ENCODE results near the gene ASIC4.

The ASIC4 gene

GRCh38 chr2:219514196-219514761, at the start of gene ASIC4:
Gene ASIC4, plus strand, starts transcription at chr2:219514482. Its CDS starts 243 bp downstream, at chr2:219514725.
- DNase-seq, result no peak
- in situ Hi-C loops (cut with HindIII; ENCODE audit: low pct_ligation_motif_present, low pct_unique_long_range_greater_than_20kb, low sequenced_read_pairs), result no loop called here

GRCh38 chr2:219465659-219466561, 48.4 kb upstream of the ASIC4 start:
- no peak for DNase-seq
- in situ Hi-C loops (cut with HindIII; ENCODE audit: low pct_ligation_motif_present, low pct_unique_long_range_greater_than_20kb, low sequenced_read_pairs), result no loop called here

GRCh38 chr2:219466816-219467735, 47.2 kb upstream of the ASIC4 start:
- in situ Hi-C loops (cut with HindIII; ENCODE audit: low pct_ligation_motif_present, low pct_unique_long_range_greater_than_20kb, low sequenced_read_pairs), result no loop called here
- no peak for DNase-seq

- DNase-seq, result no peak
- in situ Hi-C loops (cut with HindIII; ENCODE audit: low pct_ligation_motif_present, low pct_unique_long_range_greater_than_20kb, low sequenced_read_pairs), result no loop called here
Observed at GRCh38 chr2:219467736-219468075, 46.6 kb upstream of the ASIC4 start.

- in situ Hi-C loops (cut with HindIII; ENCODE audit: low pct_ligation_motif_present, low pct_unique_long_range_greater_than_20kb, low sequenced_read_pairs), result no loop called here
- DNase-seq, result no peak
Observed at GRCh38 chr2:219468410-219469185, 45.7 kb upstream of the ASIC4 start.

GRCh38 chr2:219469186-219469724, 45.0 kb upstream of the ASIC4 start:
- DNase-seq, result peak; percentile 76
- in situ Hi-C loops (cut with HindIII; ENCODE audit: low pct_ligation_motif_present, low pct_unique_long_range_greater_than_20kb, low sequenced_read_pairs), result no loop called here

- no peak for DNase-seq
- in situ Hi-C loops (cut with HindIII; ENCODE audit: low pct_ligation_motif_present, low pct_unique_long_range_greater_than_20kb, low sequenced_read_pairs), result no loop called here
Observed at GRCh38 chr2:219470429-219470828, 43.9 kb upstream of the ASIC4 start.

- no peak for DNase-seq
- in situ Hi-C loops (cut with HindIII; ENCODE audit: low pct_ligation_motif_present, low pct_unique_long_range_greater_than_20kb, low sequenced_read_pairs), result no loop called here
Observed at GRCh38 chr2:219471476-219472371, 42.6 kb upstream of the ASIC4 start.

GRCh38 chr2:219472629-219473187, 41.6 kb upstream of the ASIC4 start:
- in situ Hi-C loops (cut with HindIII; ENCODE audit: low pct_ligation_motif_present, low pct_unique_long_range_greater_than_20kb, low sequenced_read_pairs), result no loop called here
- DNase-seq, result no peak

GRCh38 chr2:219473511-219473910, 40.8 kb upstream of the ASIC4 start:
- DNase-seq, result no peak
- in situ Hi-C loops (cut with HindIII; ENCODE audit: low pct_ligation_motif_present, low pct_unique_long_range_greater_than_20kb, low sequenced_read_pairs), result no loop called here

GRCh38 chr2:219474285-219475060, 39.8 kb upstream of the ASIC4 start:
- no peak for DNase-seq
- in situ Hi-C loops (cut with HindIII; ENCODE audit: low pct_ligation_motif_present, low pct_unique_long_range_greater_than_20kb, low sequenced_read_pairs), result no loop called here

GRCh38 chr2:219475278-219475677, 39.0 kb upstream of the ASIC4 start:
- in situ Hi-C loops (cut with HindIII; ENCODE audit: low pct_ligation_motif_present, low pct_unique_long_range_greater_than_20kb, low sequenced_read_pairs), result no loop called here

GRCh38 chr2:219475697-219476651, 38.3 kb upstream of the ASIC4 start:
- peak; percentile 70 for DNase-seq
- in situ Hi-C loops (cut with HindIII; ENCODE audit: low pct_ligation_motif_present, low pct_unique_long_range_greater_than_20kb, low sequenced_read_pairs), result no loop called here

More at GRCh38 chr2:219475278-219475677, 39.0 kb upstream of the ASIC4 start:
- no peak for DNase-seq

- no peak for DNase-seq
Observed at GRCh38 chr2:219476652-219477151, 37.6 kb upstream of the ASIC4 start.

GRCh38 chr2:219477179-219477578, 37.1 kb upstream of the ASIC4 start:
- in situ Hi-C loops (cut with HindIII; ENCODE audit: low pct_ligation_motif_present, low pct_unique_long_range_greater_than_20kb, low sequenced_read_pairs), result no loop called here

More at GRCh38 chr2:219476652-219477151, 37.6 kb upstream of the ASIC4 start:
- in situ Hi-C loops (cut with HindIII; ENCODE audit: low pct_ligation_motif_present, low pct_unique_long_range_greater_than_20kb, low sequenced_read_pairs), result no loop called here

More at GRCh38 chr2:219477179-219477578, 37.1 kb upstream of the ASIC4 start:
- no peak for DNase-seq

Data from ACHN (cell line).